Hepatocyte (in vitro differentiated cells): ENCODE data around the gene ADAM12.

Source experiments
- CTCF ChIP-seq: fragments of 200-600 bp; sonication (generic); IDR thresholded peaks from 2 replicates; pipeline ENCODE4 v1.5.1; 2016; ENCODE audit warnings: antibody characterized with exemption, mild to moderate bottlenecking; ENCODE audit not compliant: poor library complexity
- EZH2 ChIP-seq: fragments of 200-600 bp; sonication (generic); IDR thresholded peaks from 2 replicates; pipeline ENCODE4 v1.6.1; 2016; ENCODE audit warnings: antibody characterized with exemption, mild to moderate bottlenecking, borderline replicate concordance
- EZH2phosphoT487 ChIP-seq: fragments of 200-600 bp; sonication (generic); IDR thresholded peaks from one replicate; pipeline ENCODE4 v1.6.1; 2018; ENCODE audit warnings: antibody characterized with exemption, mild to moderate bottlenecking, low read depth, moderate library complexity; ENCODE audit not compliant: unreplicated experiment, severe bottlenecking

DNA sequence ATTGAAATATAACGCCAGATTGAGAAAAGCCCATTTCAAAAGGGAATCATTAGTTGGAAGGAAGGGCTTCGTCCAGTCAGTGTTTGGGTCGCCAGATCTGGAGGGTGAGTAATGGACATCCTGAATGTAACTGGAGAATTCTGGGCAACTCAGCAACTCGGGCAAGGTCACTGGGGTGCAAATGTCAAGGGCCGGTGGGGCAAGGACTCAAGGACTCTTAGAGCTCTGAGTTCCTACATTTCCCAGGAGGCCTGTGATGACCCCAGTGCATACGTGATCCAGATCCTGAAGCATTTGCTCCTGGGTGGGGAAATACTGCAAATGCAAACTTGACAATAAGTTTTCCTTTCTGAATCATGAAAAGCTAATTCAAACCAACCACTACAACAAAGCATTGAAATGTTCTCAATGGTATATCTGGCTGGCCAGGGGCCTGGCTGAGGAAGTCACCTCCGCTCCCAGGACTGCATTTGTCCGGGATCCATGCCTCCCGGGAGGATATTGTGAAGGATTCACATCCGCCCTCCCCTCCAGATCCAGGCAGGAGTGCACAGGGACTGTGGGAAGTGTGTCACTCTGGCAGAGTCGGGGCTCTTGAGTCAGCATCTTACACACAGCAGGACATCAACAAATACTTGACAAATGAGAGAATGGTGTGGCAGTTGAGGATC, 327.9 kb downstream of the ADAM12 start:
- TF ChIP-seq CTCF, result no peak
- TF ChIP-seq EZH2, result no peak
- TF ChIP-seq EZH2phosphoT487, result no peak
